SHP77 (cell line): ENCODE data around the gene TMEM181.
"Not testable (repeated sequence)": the region's sequence is repeated elsewhere in the genome, so short reads cannot be mapped to it uniquely, and the experiment has no call there.

Source experiments
- DNase-seq, 2 experiments: peaks; one replicate each; lab custom pipeline; 2025; lab: John Stamatoyannopoulos, UW

Gene TMEM181

DNA sequence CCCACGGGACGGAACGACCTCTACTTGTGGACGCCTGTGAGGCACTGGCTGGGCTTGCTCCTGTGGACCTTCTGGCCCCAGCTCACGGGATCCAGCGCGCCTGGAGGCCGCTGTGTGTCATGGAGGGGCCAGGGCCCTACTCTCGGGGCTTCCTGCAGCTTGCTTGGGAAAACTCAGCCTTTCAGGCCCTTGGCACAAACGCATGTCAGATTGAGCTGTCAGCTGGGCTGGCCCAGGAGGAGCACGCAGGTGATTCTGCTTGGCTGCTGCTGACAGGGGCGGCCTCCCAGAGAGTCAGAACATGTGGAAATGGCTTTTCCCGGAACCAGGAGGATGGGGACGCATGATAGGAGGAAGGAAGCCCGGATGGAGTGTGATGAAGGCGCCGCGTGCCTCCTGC lies 39.7 kb downstream of the TMEM181 start:
- DNase-seq = no peak

- no peak for DNase-seq
Observed at GRCh38 chr6:158603261-158604047, 43.6 kb downstream of the TMEM181 start.

DNA sequence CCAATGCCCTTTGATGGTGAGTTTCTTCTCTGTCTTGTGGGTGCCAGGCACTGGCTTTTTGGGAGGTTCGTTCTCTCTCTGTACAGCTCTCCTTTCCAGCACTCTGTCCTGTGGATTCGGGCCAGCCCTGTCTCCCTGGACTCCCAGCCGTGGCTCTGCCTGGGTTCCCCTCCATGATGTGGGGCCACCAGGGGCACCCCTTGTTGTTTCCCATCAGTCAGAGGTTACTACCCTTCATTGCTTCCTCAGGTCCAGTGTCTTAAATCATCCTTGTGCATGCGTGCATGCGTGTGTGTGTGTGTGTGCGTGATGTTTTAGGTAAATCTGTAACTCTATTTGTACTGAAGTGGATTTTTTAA lies 44.1 kb downstream of the TMEM181 start:
- DNase-seq = no peak

DNA sequence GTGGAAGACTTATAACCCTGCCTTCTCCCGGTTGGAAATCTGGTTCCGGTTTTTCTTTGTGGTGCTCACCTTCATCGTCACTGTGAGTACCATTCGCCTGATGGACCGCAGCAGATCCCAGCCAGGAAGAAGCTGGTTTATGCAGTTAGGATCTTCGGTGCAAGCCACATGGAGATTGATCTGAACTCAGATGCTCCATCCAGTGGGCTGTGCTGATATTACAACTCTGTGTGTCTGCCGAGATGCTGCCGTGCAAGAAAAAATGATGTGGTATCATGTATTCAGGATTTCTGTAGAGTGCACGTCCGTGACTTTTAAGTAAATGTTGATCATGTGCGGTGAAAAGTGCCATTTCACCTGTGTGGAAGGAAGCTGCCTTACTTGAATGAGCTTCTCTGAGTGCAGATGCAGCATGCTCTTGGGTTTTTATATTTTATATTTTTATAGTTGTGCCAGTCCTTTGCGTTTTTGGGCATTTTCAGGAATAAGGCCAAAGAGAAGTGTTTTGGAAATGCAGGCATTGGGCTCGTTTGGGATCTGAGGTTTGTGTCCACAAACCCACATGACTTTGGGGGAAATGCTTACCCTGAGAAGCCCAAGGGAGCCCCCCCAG lies 45.5 kb downstream of the TMEM181 start:
- peak; percentile 72 to 75 for DNase-seq

- DNase-seq = not testable (repeated sequence)
Observed at GRCh38 chr6:158606011-158606410, 46.1 kb downstream of the TMEM181 start.

GRCh38 chr6:158606935-158607334 lies 47.0 kb downstream of the TMEM181 start:
- DNase-seq = no peak

DNA sequence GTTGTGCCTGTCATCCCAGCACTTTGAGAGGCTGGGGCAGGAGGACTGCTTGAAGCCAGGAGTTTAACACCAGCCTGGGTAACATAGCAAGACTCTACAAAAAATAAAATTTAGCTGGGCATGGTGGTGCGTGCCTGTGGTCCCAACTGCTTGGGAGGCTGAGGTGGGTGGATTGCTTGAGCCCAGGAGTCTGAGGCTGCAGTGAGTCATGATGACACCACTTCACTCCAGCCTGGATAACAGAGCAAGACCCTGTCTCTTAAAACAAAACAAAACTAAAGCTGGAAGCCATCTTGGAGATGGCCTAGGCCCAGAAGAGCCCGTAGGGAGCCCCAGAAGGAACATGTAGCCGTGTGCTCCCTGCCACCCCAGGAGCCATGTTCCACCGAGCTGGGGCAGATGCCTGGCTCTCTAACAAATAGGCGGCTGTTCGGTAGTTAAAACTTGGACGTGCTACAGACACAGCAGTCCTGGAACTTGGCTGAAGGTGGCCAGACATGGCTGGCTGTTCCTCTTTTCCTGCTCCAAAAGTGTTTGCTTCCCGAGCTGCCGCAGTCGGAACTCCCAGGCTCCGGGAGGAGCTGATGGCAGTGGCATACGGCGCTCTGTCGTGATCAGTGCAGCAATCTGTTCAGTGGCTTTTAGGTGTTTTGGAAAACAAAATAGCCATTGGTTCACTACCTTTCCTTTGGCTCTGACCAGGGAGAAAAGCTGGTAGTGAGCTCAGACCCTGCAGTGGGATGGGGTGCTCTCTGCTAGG lies 47.7 kb downstream of the TMEM181 start:
- no peak for DNase-seq

DNA sequence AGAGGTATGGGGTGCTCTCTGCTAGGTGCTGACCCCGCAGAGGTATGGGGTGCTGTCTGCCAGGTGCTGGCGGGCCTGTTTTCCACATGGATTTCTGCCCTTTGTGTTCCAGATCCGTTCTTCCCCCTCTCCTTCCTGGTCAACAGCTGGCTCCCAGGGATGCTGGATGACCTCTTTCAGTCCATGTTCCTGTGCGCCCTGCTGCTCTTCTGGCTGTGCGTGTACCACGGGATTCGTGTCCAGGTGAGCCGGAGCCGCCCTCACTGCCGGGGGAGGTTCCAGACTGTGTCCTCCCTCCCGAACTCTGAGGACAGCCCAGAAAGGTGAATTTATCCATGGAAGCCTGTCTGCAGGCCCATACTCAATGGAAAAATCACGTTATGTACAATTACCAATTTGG lies 48.3 kb downstream of the TMEM181 start:
- DNase-seq = no peak

- no peak for DNase-seq
Observed at GRCh38 chr6:158609455-158610155, 49.7 kb downstream of the TMEM181 start.

- DNase-seq = no peak
Observed at GRCh38 chr6:158610319-158610968, 50.6 kb downstream of the TMEM181 start.

DNA sequence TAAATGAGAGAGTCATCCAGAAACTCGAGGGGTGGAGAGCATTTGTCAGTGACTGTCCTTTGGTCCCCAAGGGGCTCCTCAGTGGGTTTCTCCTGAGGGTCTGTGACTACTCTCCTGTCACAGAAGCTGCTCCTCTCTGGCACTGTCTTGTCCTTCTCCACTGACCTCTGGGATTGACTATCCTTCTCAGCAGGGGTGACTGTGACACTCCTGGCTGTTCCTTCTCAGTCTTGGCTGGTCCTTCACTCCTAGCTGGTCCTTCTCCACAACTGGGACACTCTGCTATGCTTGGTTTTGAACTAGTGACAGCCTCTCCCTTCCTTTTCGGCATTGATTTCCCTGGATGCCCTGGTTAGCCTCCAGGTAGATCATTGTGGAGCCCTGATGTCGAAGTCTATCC lies 51.1 kb downstream of the TMEM181 start:
- DNase-seq = no peak

GRCh38 chr6:158611541-158612370 lies 51.9 kb downstream of the TMEM181 start:
- no peak for DNase-seq

GRCh38 chr6:158614606-158615005 lies 54.7 kb downstream of the TMEM181 start:
- DNase-seq = not testable (repeated sequence)

- DNase-seq = not testable (repeated sequence)
Observed at GRCh38 chr6:158618289-158618688, 58.4 kb downstream of the TMEM181 start.

- DNase-seq = no peak
Observed at GRCh38 chr6:158619922-158620801, 60.3 kb downstream of the TMEM181 start.

GRCh38 chr6:158620963-158621693 lies 61.2 kb downstream of the TMEM181 start:
- no peak for DNase-seq

- no peak for DNase-seq
Observed at GRCh38 chr6:158621694-158622544, 62.0 kb downstream of the TMEM181 start.

GRCh38 chr6:158622545-158623190 lies 62.8 kb downstream of the TMEM181 start:
- no peak for DNase-seq
